T-helper 17 cell (primary cell): ENCODE results near the gene FBXL4. TPM values are rescaled to one million over a fixed set of nuclear protein-coding genes. Genes with fewer than 3 reads are reported as not detected.
"Not testable (repeated sequence)": the region's sequence is repeated elsewhere in the genome, so short reads cannot be mapped to it uniquely, and the experiment has no call there.

Experiments used
- ATAC-seq: fragments of 150-1000 bp; cut with Tn5 transposase; 2 replicates; pipeline ENCODE4 v1.10.0; 2021; ENCODE audit warnings: mild to moderate bottlenecking, moderate library complexity
- DNase-seq, 3 donors: peaks; one replicate each; pipeline versions ENCODE4 v3.0.0 to v3.0.0-alpha.2; 2020 to 2021
- H3K9me3 ChIP-seq: one replicate; pipeline ENCODE4 v1.7.0; 2013; ENCODE audit warnings: low read length, mild to moderate bottlenecking; ENCODE audit not compliant: control insufficient read depth, poor library complexity, severe bottlenecking
- H3K27ac Mint-ChIP-seq: one replicate; pipeline ENCODE4 v1.8.0; 2022; ENCODE audit warnings: mild to moderate bottlenecking, moderate library complexity, mixed read lengths
- H3K27me3 Mint-ChIP-seq: one replicate; pipeline ENCODE4 v1.8.0; 2022; ENCODE audit warnings: mixed read lengths
- H3K36me3 Mint-ChIP-seq: one replicate; pipeline ENCODE4 v1.8.0; 2022; ENCODE audit warnings: low read depth, mixed read lengths
- H3K4me1 Mint-ChIP-seq: one replicate; pipeline ENCODE4 v1.8.0; 2022; ENCODE audit warnings: mild to moderate bottlenecking, mixed read lengths
- H3K4me3 Mint-ChIP-seq: one replicate; pipeline ENCODE4 v1.8.0; 2022; ENCODE audit warnings: mild to moderate bottlenecking, moderate library complexity, mixed read lengths
- total RNA-seq, 4 donors: library from RNA in 2 of 4; stranded (reverse) in 2 of 4; gene quantifications; one replicate each; pipeline ENCODE4 v1.2.3 and lab custom pipeline; 2022 to 2026

Gene FBXL4
- total RNA-seq, 2 donors from 2014 or later = 9.8 to 10.4 TPM

DNA sequence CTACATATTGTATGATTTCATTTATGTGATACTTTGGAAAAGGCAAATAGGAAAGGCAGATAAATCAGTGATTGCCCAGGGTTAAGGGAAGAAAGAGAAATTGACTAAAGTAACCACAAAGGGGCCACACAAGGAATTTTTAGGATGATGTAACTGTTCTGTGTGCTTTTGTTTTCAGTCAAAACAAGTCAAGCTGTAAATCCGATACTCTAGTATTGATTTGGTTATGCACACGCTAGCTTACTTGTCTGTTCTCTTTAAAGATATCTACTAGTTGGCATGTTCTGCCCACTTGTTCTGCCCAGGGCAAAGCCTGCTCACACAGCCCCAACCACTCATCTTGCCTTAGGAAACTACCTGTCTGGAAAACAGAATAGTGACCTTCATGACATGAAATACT is 6.4 kb downstream of the FBXL4 start:
- Mint-ChIP-seq H3K27ac (no peak overlapping the region), H3K27me3 (no peaks in the 10 kb centered on the region), H3K4me3 (no peak overlapping the region), H3K36me3 (peaks cover 6% of the 10 kb centered on the region), H3K4me1 (peaks cover 29% of the 10 kb centered on the region)
- no peaks in the 10 kb centered on the region for H3K9me3 ChIP-seq
- no peak for DNase-seq
- no peak for ATAC-seq

DNA sequence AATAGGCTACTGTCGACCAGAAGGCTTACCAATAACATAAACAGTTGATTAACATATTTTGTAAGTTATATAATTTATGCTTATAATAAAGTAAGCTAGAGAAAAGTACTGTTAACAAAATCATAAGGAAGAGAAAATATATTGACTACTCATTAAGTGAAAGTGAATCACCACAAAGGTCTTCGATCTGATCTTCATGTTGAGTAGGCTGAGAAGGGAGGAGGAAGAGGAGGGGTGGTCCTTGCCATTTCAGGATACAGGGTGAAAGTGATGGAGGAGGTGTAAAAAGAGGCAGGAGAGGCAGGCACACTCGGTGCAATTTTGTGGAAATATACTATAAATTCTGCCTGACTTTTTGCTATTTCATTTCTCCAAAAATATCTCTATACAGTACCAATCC is 10.4 kb downstream of the FBXL4 start:
- DNase-seq (no peak), ATAC-seq (no peak)
- Mint-ChIP-seq H3K4me3 (no peak overlapping the region), H3K27me3 (no peaks in the 10 kb centered on the region), H3K36me3 (peaks cover 13% of the 10 kb centered on the region), H3K27ac (peak overlapping the region; percentile 72), H3K4me1 (peaks cover 28% of the 10 kb centered on the region)
- no peaks in the 10 kb centered on the region for H3K9me3 ChIP-seq

DNA sequence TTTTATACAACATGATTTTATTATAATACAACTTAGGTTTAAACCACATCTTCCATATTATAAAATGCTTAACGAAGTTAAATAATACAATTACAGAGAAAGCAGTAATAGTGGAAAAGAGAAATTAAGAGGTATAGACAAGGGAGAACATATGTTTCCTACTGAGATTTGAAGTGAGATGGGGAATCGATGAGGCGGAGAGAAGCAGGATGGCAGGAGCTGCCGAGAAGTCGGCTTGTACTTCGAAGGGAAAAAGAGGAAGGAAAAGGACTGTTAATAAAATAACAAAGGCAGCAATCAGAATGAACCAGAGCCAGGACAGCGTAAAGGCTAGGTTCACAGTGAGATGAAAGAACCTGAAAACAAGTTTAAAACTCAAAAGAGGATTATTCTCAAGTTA is 15.4 kb downstream of the FBXL4 start:
- peak overlapping the region; percentile 53 for H3K4me3 Mint-ChIP-seq

DNA sequence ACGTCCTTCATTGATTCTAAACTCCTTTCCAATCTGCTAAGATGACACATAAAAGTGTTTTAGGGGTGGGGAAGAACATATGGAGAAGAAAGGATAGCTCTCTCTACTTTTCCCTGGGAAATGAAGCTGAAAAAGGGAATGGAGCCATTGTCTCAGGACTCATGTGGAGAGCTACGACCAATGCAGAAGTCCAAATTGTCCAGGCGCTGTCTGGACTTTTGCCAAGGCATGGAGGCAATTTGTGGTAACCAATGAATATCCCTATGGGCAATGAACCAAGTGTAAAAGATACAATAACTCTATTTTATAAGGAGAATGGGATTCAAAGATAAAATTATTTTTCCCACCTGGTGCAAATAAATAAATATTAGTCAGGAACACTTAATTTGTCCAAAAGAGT is 16.1 kb downstream of the FBXL4 start:
- Mint-ChIP-seq H3K27me3 (no peaks in the 10 kb centered on the region), H3K36me3 (peaks cover 11% of the 10 kb centered on the region), H3K27ac (no peak overlapping the region), H3K4me3 (no peak overlapping the region), H3K4me1 (peaks cover 27% of the 10 kb centered on the region)
- ATAC-seq (no peak), DNase-seq (no peak)
- H3K9me3 ChIP-seq = no peaks in the 10 kb centered on the region

More for the DNA sequence above, 15.4 kb downstream of the FBXL4 start:
- Mint-ChIP-seq H3K27me3 (no peaks in the 10 kb centered on the region), H3K36me3 (peaks cover 11% of the 10 kb centered on the region), H3K27ac (no peak overlapping the region), H3K4me1 (peaks cover 28% of the 10 kb centered on the region)
- ATAC-seq (no peak), DNase-seq (no peak)
- H3K9me3 ChIP-seq = no peaks in the 10 kb centered on the region

DNA sequence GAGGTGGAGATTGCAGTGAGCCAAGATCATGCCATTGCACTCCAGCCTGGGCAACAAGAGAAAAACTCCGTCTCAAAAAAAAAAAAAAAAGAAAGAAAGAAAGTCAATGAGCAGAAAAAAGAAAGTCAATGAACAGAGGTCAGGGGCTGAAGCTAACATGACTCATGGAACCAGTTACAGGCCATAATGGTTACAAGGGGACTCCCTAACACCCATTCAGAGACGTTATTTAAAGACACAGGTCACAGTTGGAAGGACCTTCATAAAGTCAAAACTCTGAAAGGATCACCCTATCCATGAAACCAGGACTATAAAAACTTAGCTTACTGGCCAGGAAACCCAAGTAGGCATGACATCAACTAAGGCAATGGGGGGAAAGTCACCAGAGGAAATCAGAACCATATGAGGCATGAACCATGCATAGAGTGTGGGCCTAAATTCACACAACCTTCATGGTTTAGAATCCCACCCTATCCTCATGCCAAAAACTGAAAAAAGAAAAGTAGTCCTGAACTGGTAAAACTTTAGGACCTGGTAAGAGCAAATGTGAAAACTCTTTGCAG is 18.2 kb downstream of the FBXL4 start:
- H3K4me3 Mint-ChIP-seq = no peak overlapping the region
- no peaks in the 10 kb centered on the region for H3K9me3 ChIP-seq
- DNase-seq (no peak), ATAC-seq (no peak)
- H3K27me3 Mint-ChIP-seq = no peaks in the 10 kb centered on the region
- peaks cover 27% of the 10 kb centered on the region for H3K4me1 Mint-ChIP-seq
- H3K27ac Mint-ChIP-seq = peak overlapping the region; percentile 70
- H3K36me3 Mint-ChIP-seq = peaks cover 13% of the 10 kb centered on the region

DNA sequence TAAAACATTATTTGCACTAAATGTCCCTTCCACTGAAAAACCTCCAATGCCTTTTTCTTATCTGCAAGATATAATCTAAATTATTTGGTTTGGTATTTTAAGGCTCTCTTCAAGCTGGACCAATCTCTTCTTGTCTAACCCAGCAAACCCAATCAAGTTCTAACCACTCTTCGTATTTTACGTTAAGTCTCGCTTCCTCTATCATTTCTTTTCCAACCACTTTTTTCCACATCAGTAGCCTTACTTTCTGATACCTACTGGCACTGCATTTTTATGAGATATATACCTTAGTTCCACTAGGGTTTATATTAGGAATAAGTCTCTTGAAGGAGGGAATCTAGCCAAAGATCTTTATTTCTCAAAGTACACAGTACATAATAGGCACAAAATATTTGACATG is 19.1 kb downstream of the FBXL4 start:
- Mint-ChIP-seq H3K36me3 (peaks cover 13% of the 10 kb centered on the region), H3K4me1 (peaks cover 23% of the 10 kb centered on the region)

DNA sequence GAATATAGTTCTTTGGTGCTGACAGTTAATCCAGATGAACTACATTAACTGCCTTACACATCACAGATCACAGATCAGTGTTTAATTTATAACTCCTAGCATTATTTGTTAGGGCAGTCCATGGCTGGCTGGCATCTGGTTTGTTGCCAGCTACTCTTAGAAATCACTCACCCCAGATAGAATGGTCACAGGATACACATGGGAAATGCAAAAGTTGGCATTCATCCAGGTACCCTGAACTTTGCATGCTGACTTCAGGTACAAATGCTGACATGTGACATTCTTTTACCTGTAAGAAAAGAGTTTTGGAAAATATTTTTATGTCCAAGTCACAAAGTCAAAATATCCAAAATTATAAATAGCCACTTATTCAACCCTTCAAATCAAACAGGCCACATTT is 20.2 kb downstream of the FBXL4 start:
- H3K36me3 Mint-ChIP-seq = peaks cover 9% of the 10 kb centered on the region
- H3K9me3 ChIP-seq = no peaks in the 10 kb centered on the region
- no peaks in the 10 kb centered on the region for H3K27me3 Mint-ChIP-seq
- no peak for ATAC-seq
- H3K4me1 Mint-ChIP-seq = peaks cover 15% of the 10 kb centered on the region
- no peak overlapping the region for H3K27ac Mint-ChIP-seq
- H3K4me3 Mint-ChIP-seq = no peak overlapping the region
- no peak for DNase-seq

More for the DNA sequence above, 19.1 kb downstream of the FBXL4 start:
- ATAC-seq (no peak), DNase-seq (no peak)
- Mint-ChIP-seq H3K4me3 (no peak overlapping the region), H3K27me3 (no peaks in the 10 kb centered on the region), H3K27ac (no peak overlapping the region)
- no peaks in the 10 kb centered on the region for H3K9me3 ChIP-seq

DNA sequence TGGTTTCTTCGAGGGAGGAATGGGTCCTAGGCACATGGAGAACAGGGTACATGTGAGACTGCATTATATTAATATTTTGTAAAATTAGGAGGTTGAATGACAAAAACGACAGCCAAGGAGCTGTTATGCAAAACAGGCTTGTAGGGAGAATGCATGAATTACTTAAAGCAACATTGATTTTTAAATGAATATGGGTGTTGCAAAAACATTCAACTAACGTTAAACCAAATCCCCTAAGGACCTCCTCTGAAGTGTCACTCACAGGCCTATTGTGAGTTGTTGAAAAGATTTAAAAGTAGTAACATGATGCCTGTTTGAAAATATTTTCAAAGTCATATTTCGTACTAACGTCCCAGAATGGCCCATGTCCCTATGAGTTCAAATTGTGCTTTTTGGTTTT is 21.9 kb downstream of the FBXL4 start:
- Mint-ChIP-seq H3K27ac (no peak overlapping the region), H3K36me3 (peaks cover 6% of the 10 kb centered on the region), H3K4me1 (peaks cover 20% of the 10 kb centered on the region), H3K27me3 (no peaks in the 10 kb centered on the region), H3K4me3 (no peak overlapping the region)
- no peaks in the 10 kb centered on the region for H3K9me3 ChIP-seq
- DNase-seq (no peak), ATAC-seq (no peak)

DNA sequence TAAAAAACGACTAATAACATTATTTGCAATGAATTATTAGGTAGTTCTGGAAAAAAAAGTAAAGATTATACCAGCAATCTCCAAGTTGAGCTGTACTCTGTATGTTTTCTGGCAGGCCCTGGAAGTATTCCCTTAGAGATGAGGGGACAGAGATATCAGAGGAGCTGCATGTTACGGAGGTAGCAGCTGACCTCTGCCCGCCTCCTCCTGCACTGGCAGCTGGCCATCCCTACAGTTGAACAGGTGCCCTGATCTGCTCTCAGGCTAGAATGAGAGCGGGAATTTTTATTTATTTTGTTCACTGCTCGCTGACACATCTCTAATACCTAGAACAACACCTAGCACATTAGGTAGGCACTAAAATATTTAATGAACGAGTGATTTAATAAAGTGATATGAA is 23.1 kb downstream of the FBXL4 start:
- DNase-seq (no peak), ATAC-seq (no peak)
- H3K27me3 Mint-ChIP-seq = no peaks in the 10 kb centered on the region
- H3K36me3 Mint-ChIP-seq = peaks cover 6% of the 10 kb centered on the region
- no peak overlapping the region for H3K27ac Mint-ChIP-seq
- H3K4me1 Mint-ChIP-seq = peaks cover 18% of the 10 kb centered on the region
- H3K9me3 ChIP-seq = no peaks in the 10 kb centered on the region
- no peak overlapping the region for H3K4me3 Mint-ChIP-seq

DNA sequence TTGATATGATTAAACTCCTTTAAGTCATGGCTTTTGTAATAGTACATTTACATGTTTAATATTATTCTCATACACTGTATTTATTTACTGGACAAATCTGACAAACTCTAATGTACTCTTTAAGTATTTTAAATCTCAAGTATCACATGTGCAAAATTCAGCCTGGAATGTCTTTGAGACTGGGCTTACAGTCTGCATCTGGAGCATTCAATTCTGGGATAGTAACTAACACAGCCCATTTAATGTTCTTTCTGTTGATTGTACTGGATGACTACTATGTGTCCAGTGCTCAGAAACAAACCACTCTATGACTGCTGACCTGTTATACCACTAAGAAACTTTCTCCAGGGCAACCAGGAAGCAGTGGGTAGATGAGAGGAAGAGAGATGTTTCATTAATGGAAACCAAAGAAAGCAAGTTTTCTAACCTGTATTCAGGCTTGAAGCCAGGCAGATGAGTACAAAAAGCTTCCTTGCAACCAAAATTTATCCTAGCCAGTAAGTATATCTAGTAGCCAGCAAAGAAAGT is 26.8 kb downstream of the FBXL4 start:
- no peak overlapping the region for H3K4me3 Mint-ChIP-seq
- H3K36me3 Mint-ChIP-seq = peaks cover 10% of the 10 kb centered on the region
- H3K9me3 ChIP-seq = no peaks in the 10 kb centered on the region
- ATAC-seq (no peak), DNase-seq (no peak)
- peaks cover 25% of the 10 kb centered on the region for H3K4me1 Mint-ChIP-seq
- no peak overlapping the region for H3K27ac Mint-ChIP-seq
- no peaks in the 10 kb centered on the region for H3K27me3 Mint-ChIP-seq

DNA sequence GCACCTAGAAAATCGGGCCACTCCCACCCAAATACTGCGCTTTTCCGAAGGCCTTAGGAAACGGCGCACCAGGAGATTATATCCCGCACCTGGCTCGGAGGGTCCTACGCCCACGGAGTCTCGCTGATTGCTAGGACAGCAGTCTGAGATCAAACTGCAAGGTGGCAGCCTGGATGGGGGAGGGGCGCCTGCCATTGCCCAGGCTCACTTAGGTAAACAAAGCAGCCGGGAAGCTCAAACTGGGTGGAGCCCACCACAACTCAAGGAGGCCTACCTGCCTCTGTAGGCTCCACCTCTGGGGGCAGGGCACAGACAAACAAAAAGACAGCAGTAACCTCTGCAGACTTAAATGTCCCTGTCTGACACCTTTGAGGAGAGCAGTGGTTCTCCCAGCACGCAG is 36.8 kb downstream of the FBXL4 start:
- H3K27ac Mint-ChIP-seq, ATAC-seq, DNase-seq, H3K4me1 Mint-ChIP-seq, H3K9me3 ChIP-seq, H3K4me3 Mint-ChIP-seq, H3K36me3 Mint-ChIP-seq, H3K27me3 Mint-ChIP-seq: not testable (repeated sequence)

DNA sequence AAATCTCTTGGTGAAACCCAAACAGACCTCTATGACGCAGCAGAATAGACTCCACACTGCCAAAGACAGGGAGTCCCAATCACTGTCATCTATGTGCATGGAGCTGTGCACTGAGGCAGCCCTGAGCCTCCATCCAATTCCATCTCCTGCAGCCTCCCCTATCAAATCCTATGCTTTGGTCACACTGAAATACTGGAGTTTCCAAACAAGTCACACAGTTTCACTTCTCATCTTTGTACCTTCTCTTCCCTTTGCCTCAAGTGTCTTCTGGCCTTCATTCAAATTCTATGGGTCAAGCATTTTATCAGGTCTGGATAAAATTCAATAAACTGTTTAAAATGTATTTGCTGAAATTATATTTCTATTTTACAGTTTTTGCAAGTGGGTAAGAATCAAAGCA is 38.5 kb downstream of the FBXL4 start:
- no peaks in the 10 kb centered on the region for H3K4me1 Mint-ChIP-seq
- H3K4me3 Mint-ChIP-seq = no peak overlapping the region
- DNase-seq (no peak), ATAC-seq (no peak)
- no peak overlapping the region for H3K27ac Mint-ChIP-seq
- peaks cover 4% of the 10 kb centered on the region for H3K36me3 Mint-ChIP-seq
- no peaks in the 10 kb centered on the region for H3K27me3 Mint-ChIP-seq
- no peaks in the 10 kb centered on the region for H3K9me3 ChIP-seq

DNA sequence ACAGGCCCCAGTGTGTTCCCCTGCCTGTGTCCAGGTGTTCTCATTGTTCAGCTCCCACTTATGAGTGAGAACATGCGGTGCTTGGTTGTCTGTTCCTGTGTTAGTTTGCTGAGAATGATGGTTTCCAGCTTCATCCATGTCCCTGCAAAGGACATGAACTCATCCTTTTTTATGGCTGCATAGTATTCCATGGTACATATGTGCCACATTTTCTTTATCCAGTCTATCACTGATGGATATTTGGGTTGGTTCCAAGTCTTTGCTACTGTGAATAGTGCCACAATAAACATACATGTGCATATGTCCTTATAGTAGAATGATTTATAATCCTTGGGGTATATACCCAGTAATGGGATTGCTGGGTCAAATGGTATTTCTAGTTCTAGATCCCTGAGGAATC is 41.4 kb downstream of the FBXL4 start:
- not testable (repeated sequence) for DNase-seq, H3K4me1 Mint-ChIP-seq, ATAC-seq, H3K4me3 Mint-ChIP-seq, H3K36me3 Mint-ChIP-seq, H3K27ac Mint-ChIP-seq, H3K9me3 ChIP-seq, H3K27me3 Mint-ChIP-seq

DNA sequence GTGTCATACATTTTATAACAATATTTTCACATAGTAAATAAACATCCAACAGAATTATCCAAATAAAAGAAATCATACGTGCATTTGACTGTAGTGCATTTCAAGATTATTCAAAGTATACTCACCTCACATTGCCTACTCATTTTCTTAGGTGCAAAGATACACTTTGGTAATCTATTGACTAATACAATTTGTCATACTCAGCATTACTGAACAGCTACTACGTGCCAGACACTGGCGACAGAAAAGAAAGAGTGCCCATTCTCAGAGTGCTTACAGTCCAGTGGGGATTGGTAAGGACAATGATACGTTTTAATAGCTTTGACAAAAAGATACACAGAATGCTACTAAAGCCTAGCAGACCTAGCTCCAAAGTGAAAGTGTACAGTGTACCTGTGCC is 42.0 kb downstream of the FBXL4 start:
- no peak overlapping the region for H3K4me3 Mint-ChIP-seq
- H3K4me1 Mint-ChIP-seq = no peaks in the 10 kb centered on the region
- DNase-seq (no peak), ATAC-seq (no peak)
- no peaks in the 10 kb centered on the region for H3K9me3 ChIP-seq
- no peak overlapping the region for H3K27ac Mint-ChIP-seq
- peaks cover 8% of the 10 kb centered on the region for H3K36me3 Mint-ChIP-seq
- no peaks in the 10 kb centered on the region for H3K27me3 Mint-ChIP-seq
